HepG2 (cell line): ENCODE data around the gene HSPA5. TPM values are rescaled to one million over a fixed set of nuclear protein-coding genes. Genes with fewer than 3 reads are reported as not detected.

ENCODE experiments used
- AHR ChIP-seq: IDR thresholded peaks from 2 replicates; pipeline ENCODE4 v1.6.1; 2018; ENCODE audit warnings: missing genetic modification reagents, missing compliant biosample characterization
- ATF7-NPFF ChIP-seq: sonication (generic); formaldehyde crosslinking; IDR thresholded peaks from 2 replicates; pipeline ENCODE4 v1.8.1; 2023; ENCODE audit warnings: mild to moderate bottlenecking, low read depth, missing genetic modification reagents, moderate library complexity
- CHD2 ChIP-seq: IDR thresholded peaks from 2 replicates; pipeline ENCODE4 v1.6.1; 2011; ENCODE audit warnings: low read depth, low read length, improper control_type of control experiment
- DRAP1 ChIP-seq: IDR thresholded peaks from 2 replicates; pipeline ENCODE4 v1.6.1; 2016; ENCODE audit warnings: missing genetic modification reagents, missing compliant biosample characterization
- FOXM1 ChIP-seq: sonication (generic); formaldehyde crosslinking; IDR thresholded peaks from 2 replicates; pipeline ENCODE4 v1.5.0; 2020; ENCODE audit warnings: missing genetic modification reagents
- HCFC1 ChIP-seq: fragments of 150-350 bp; IDR thresholded peaks from 2 replicates; pipeline ENCODE4 v1.6.1; 2014; ENCODE audit warnings: low read depth, low read length
- HNF1B ChIP-seq: sonication (generic); formaldehyde crosslinking; IDR thresholded peaks from 2 replicates; pipeline ENCODE4 v1.5.1; 2020; ENCODE audit warnings: mild to moderate bottlenecking, moderate library complexity, missing genetic modification reagents
- HNF4G ChIP-seq, 2 experiments: sonication (generic) in 1 of 2; formaldehyde crosslinking in 1 of 2; IDR thresholded peaks; 2 replicates each; pipeline versions ENCODE4 v1.4.0 to v1.6.1; 2011 to 2020; ENCODE audit warnings: borderline replicate concordance in 2 of 2, low read depth in 2 of 2, mild to moderate bottlenecking in 2 of 2, low read length in 1 of 2, missing genetic modification reagents in 1 of 2, moderate library complexity in 1 of 2
- KDM1A ChIP-seq: IDR thresholded peaks from 2 replicates; pipeline ENCODE4 v1.6.1; 2016; ENCODE audit warnings: missing compliant biosample characterization
- KLF9 ChIP-seq: IDR thresholded peaks from 2 replicates; pipeline ENCODE4 v1.6.1; 2016; ENCODE audit warnings: low read depth
- KMT2B ChIP-seq: IDR thresholded peaks from 2 replicates; pipeline ENCODE4 v1.6.1; 2016; ENCODE audit warnings: missing genetic modification reagents, missing compliant biosample characterization
- LCORL ChIP-seq, 2 experiments: fragments of 450-650 bp in 1 of 2; sonication (generic) in 1 of 2; formaldehyde crosslinking in 1 of 2; IDR thresholded peaks; 2 replicates each; pipeline versions ENCODE4 v1.5.0 to v1.6.1; 2017 to 2020; ENCODE audit warnings: antibody characterized with exemption in 1 of 2, missing genetic modification reagents in 1 of 2
- MED1 ChIP-seq: sonication (generic); formaldehyde crosslinking; IDR thresholded peaks from 2 replicates; pipeline ENCODE4 v1.4.0; 2020; ENCODE audit warnings: missing genetic modification reagents
- MEIS1 ChIP-seq: sonication (generic); formaldehyde crosslinking; IDR thresholded peaks from 2 replicates; pipeline ENCODE4 v1.9.0; 2021; ENCODE audit warnings: mild to moderate bottlenecking, missing genetic modification reagents, moderate library complexity, borderline replicate concordance
- MEIS2 ChIP-seq: sonication (generic); formaldehyde crosslinking; IDR thresholded peaks from 2 replicates; pipeline ENCODE4 v1.9.0; 2021; ENCODE audit warnings: mild to moderate bottlenecking, missing genetic modification reagents
- NFKB2 ChIP-seq: sonication (generic); formaldehyde crosslinking; IDR thresholded peaks from 2 replicates; pipeline ENCODE4 v1.4.0; 2020; ENCODE audit warnings: missing genetic modification reagents, borderline replicate concordance
- NR1H2 ChIP-seq: sonication (generic); formaldehyde crosslinking; IDR thresholded peaks from 2 replicates; pipeline ENCODE4 v1.8.1; 2022; ENCODE audit warnings: low read depth, missing genetic modification reagents, borderline replicate concordance
- RBFOX2 ChIP-seq: fragments of 200-400 bp; formaldehyde crosslinking; IDR thresholded peaks from 2 replicates; pipeline ENCODE4 v1.6.1; 2017; ENCODE audit warnings: low read depth, mild to moderate bottlenecking, low read length
- RCOR2 ChIP-seq: IDR thresholded peaks from 2 replicates; pipeline ENCODE4 v1.6.1; 2016; ENCODE audit warnings: missing biosample characterization, missing genetic modification reagents
- RNF2 ChIP-seq: fragments of 450-650 bp; conservative IDR thresholded peaks from 2 replicates; pipeline ENCODE4 v1.6.1; 2016; ENCODE audit warnings: low read depth
- SRY ChIP-seq: sonication (generic); formaldehyde crosslinking; IDR thresholded peaks from 2 replicates; pipeline ENCODE4 v1.8.0; 2022; ENCODE audit warnings: mild to moderate bottlenecking, missing genetic modification reagents
- UBTF ChIP-seq: sonication (generic); formaldehyde crosslinking; IDR thresholded peaks from 2 replicates; pipeline ENCODE4 v1.4.0; 2020; ENCODE audit warnings: mild to moderate bottlenecking, missing genetic modification reagents
- ZBTB38 ChIP-seq: sonication (generic); formaldehyde crosslinking; IDR thresholded peaks from 2 replicates; pipeline ENCODE4 v1.5.1; 2020; ENCODE audit warnings: mild to moderate bottlenecking, missing genetic modification reagents
- ZFP62 ChIP-seq: sonication (generic); formaldehyde crosslinking; IDR thresholded peaks from 2 replicates; pipeline ENCODE4 v1.4.0; 2020; ENCODE audit warnings: missing genetic modification reagents
- ZFX ChIP-seq: sonication (generic); formaldehyde crosslinking; IDR thresholded peaks from 2 replicates; pipeline ENCODE4 v1.4.0; 2020; ENCODE audit warnings: mild to moderate bottlenecking, low read depth, missing genetic modification reagents, moderate library complexity
- ZNF282 ChIP-seq: fragments of 450-650 bp; IDR thresholded peaks from 2 replicates; pipeline ENCODE4 v1.6.1; 2018; ENCODE audit not compliant: partially characterized antibody
- ZNF572 ChIP-seq: sonication (generic); formaldehyde crosslinking; IDR thresholded peaks from 2 replicates; pipeline ENCODE4 v1.5.1; 2020; ENCODE audit warnings: mild to moderate bottlenecking, missing genetic modification reagents
- ZNF816 ChIP-seq: sonication (generic); formaldehyde crosslinking; IDR thresholded peaks from 2 replicates; pipeline ENCODE4 v1.8.0; 2022; ENCODE audit warnings: missing genetic modification reagents, mild to moderate bottlenecking, borderline replicate concordance
- ZNF891 ChIP-seq: sonication (generic); formaldehyde crosslinking; IDR thresholded peaks from 2 replicates; pipeline ENCODE4 v1.5.0; 2020; ENCODE audit warnings: mild to moderate bottlenecking, missing genetic modification reagents
- ZZZ3 ChIP-seq: sonication (generic); formaldehyde crosslinking; IDR thresholded peaks from 2 replicates; pipeline ENCODE4 v1.4.0; 2020; ENCODE audit warnings: missing genetic modification reagents, mild to moderate bottlenecking, borderline replicate concordance
- polyA plus RNA-seq, 8 experiments: library from polyadenylated mRNA; depleted of rRNA in 3 of 8; stranded (reverse) in 7 of 8; unstranded in 1 of 8; fragments of >200 nt; fragmentation: Illumina TruSeq in 4 of 8; extraction: Trizol in 4 of 8; gene quantifications; 2 replicates each; pipeline versions ENCODE4 v1.2.1 to v1.2.3, GENCODE V29; 2011 to 2016; ENCODE audit warnings: low read depth in 4 of 8, missing spikeins in 1 of 8, mixed read lengths in 1 of 8; ENCODE audit not compliant: insufficient read depth in 1 of 8
- total RNA-seq, 5 experiments: library from RNA; depleted of rRNA; stranded (reverse); fragments of >200 nt; fragmentation: Illumina TruSeq; extraction: Trizol; gene quantifications; 2 replicates each; pipeline ENCODE4 v1.2.3, GENCODE V29; 2016; ENCODE audit warnings: low read depth in 1 of 5

HSPA5 gene
- total and polyA plus RNA-seq, 2 of the 13 experiments (the other 11 are each of a cell fraction or from before 2014, with no cell fraction given) = 201 to 206 TPM

GRCh38 chr9:125272697-125273096 is 31.6 kb upstream of the HSPA5 start (continued):
- TF ChIP-seq ZNF572 (CRISPR knock-in tag) (no peak), RNF2 (no peak), RBFOX2 (no peak), ZBTB38 (CRISPR knock-in tag) (no peak), CHD2 (no peak), MEIS2 (CRISPR knock-in tag) (no peak), MEIS1 (no peak), KDM1A (CRISPR knock-in tag) (no peak), ZZZ3 (no peak), SRY (CRISPR knock-in tag) (no peak), HNF4G (IDR thresholded peaks at IDR 0.05; ENCODE audit: borderline replicate concordance, low read depth, low read length) (peak; percentile 91), HNF4G (CRISPR knock-in tag; IDR thresholded peaks at IDR 0.05; ENCODE audit: borderline replicate concordance, low read depth) (peak; percentile 83; the same call in 1 of the 2 replicates), HCFC1 (no peak), NFKB2 (CRISPR knock-in tag) (no peak), KMT2B (0 out of 2 replicates have a peak, but pooled peaks have one; percentile 36), ZFP62 (no peak), DRAP1 (CRISPR knock-in tag) (no peak), LCORL (IDR thresholded peaks at IDR 0.05) (peak; percentile 76; the same call in 1 of the 2 replicates), LCORL (CRISPR knock-in tag; IDR thresholded peaks at IDR 0.05) (peak; percentile 65), UBTF (no peak), NR1H2 (no peak), ZNF282 (no peak), AHR (no peak), HNF1B (CRISPR knock-in tag) (no peak), FOXM1 (no peak), MED1 (CRISPR knock-in tag) (peak; percentile 81), RCOR2 (CRISPR knock-in tag) (peak; percentile 70; the same call in 1 of the 2 replicates), KLF9 (CRISPR knock-in tag) (0 out of 2 replicates have a peak, but pooled peaks have one; percentile 33), ZNF816 (CRISPR knock-in tag) (peak; percentile 83; the same call in 1 of the 2 replicates), ATF7-NPFF (CRISPR knock-in tag) (no peak), ZFX (no peak), ZNF891 (CRISPR knock-in tag) (no peak)
